Vagina (tissue), 2 donors: ENCODE data around the gene ACTA2. TPM values are rescaled to one million over a fixed set of nuclear protein-coding genes. Genes with fewer than 3 reads are reported as not detected.
A peak's percentile ranks its signal among the peaks of the same experiment; 100 is the strongest.

Experiments
- DNase-seq, 2 donors: peaks; one replicate each; pipeline ENCODE4 v3.0.0-alpha.2; 2017; ENCODE audit errors: extremely low spot score in 2 of 2
- H3K27ac ChIP-seq: fragments of 200-600 bp; sonication (generic); one replicate; pipeline ENCODE4 v1.5.1; 2019
- H3K27me3 ChIP-seq: fragments of 200-600 bp; sonication (generic); one replicate; pipeline ENCODE4 v1.5.1; 2019
- H3K36me3 ChIP-seq, 2 donors: fragments of 200-600 bp; sonication (generic); one replicate each; pipeline ENCODE4 v1.5.1; 2017 to 2019
- H3K4me1 ChIP-seq: fragments of 200-600 bp; sonication (generic); one replicate; pipeline ENCODE4 v1.5.1; 2019
- H3K4me3 ChIP-seq, 2 donors: fragments of 200-600 bp; sonication (generic); 1 replicate in 1 of 2; 2 replicates in 1 of 2; pipeline ENCODE4 v1.5.1; 2016 to 2019
- H3K9me3 ChIP-seq: fragments of 200-600 bp; sonication (generic); one replicate; pipeline ENCODE4 v1.5.1; 2019
- POLR2A ChIP-seq, 2 donors: fragments of 450-650 bp; IDR thresholded peaks; one replicate each; pipeline ENCODE4 v1.6.1; 2017; ENCODE audit warnings: antibody characterized with exemption in 2 of 2, mild to moderate bottlenecking in 2 of 2, moderate library complexity in 2 of 2
- POLR2AphosphoS5 ChIP-seq, 2 donors: sonication (generic); formaldehyde crosslinking; IDR thresholded peaks; one replicate each; pipeline ENCODE4 v1.9.0; 2017; ENCODE audit warnings: antibody characterized with exemption in 2 of 2, mild to moderate bottlenecking in 2 of 2, low read depth in 1 of 2; ENCODE audit not compliant: insufficient read depth in 1 of 2
- intact Hi-C: fragments of 100-400 bp; cut with DNase I; formaldehyde crosslinking; loops from one replicate; pipeline ENCODE4 v1.15.1; 2023
- total RNA-seq: library from RNA; depleted of rRNA; stranded (reverse); fragments of >200 nt; gene quantifications from one replicate; pipeline ENCODE4 v1.2.3, GENCODE V29; 2016
- TF ChIP-seq, protein P1 (sequence below), 3 experiments: fragments of 450-650 bp in 2 of 3; fragments of 200-600 bp in 1 of 3; sonication (generic) in 1 of 3; IDR thresholded peaks; one replicate each; pipeline ENCODE4 v1.5.1; 2017 to 2019; ENCODE audit warnings: antibody characterized with exemption in 3 of 3, mild to moderate bottlenecking in 2 of 3, moderate library complexity in 2 of 3

ACTA2 gene
- total RNA-seq, 1 donor from 2014 or later, result 1,162 TPM

DNA sequence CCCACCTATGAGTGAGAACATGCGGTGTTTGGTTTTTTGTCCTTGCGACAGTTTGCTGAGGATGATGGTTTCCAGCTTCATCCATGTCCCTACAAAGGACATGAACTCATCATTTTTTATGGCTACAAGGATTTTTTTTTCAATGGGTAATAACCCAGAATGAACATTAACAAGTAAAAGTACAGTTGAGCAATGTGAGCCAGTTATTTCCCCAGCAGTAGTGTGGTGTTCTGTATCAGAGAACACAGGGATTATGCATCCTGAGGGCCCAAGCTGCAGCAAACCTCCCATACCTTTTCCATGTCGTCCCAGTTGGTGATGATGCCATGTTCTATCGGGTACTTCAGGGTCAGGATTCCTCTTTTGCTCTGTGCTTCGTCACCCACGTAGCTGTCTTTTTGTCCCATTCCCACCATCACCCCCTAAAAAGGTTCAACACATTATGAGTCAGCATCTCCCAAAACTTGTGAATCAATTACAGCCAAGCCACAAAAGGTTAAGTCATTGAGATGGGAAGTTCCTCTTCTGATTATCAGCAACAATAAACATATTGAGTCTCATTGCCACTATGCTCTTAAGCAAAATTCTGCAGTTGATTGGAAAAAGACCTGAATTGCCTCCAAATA, 5.5 kb downstream of the ACTA2 start:
- intact Hi-C loops, result no loop called here
- no peak for DNase-seq
- no peaks in the 10 kb centered on the region for H3K9me3 ChIP-seq
- no peak overlapping the region for H3K27ac ChIP-seq
- peaks cover under 1 to 14% of the 10 kb centered on the region in 2 donors for H3K36me3 ChIP-seq
- TF ChIP-seq, protein P1, sequence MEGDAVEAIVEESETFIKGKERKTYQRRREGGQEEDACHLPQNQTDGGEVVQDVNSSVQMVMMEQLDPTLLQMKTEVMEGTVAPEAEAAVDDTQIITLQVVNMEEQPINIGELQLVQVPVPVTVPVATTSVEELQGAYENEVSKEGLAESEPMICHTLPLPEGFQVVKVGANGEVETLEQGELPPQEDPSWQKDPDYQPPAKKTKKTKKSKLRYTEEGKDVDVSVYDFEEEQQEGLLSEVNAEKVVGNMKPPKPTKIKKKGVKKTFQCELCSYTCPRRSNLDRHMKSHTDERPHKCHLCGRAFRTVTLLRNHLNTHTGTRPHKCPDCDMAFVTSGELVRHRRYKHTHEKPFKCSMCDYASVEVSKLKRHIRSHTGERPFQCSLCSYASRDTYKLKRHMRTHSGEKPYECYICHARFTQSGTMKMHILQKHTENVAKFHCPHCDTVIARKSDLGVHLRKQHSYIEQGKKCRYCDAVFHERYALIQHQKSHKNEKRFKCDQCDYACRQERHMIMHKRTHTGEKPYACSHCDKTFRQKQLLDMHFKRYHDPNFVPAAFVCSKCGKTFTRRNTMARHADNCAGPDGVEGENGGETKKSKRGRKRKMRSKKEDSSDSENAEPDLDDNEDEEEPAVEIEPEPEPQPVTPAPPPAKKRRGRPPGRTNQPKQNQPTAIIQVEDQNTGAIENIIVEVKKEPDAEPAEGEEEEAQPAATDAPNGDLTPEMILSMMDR (IDR thresholded peaks at IDR 0.05), result no peak
- TF ChIP-seq POLR2AphosphoS5 (IDR thresholded peaks at IDR 0.05; ENCODE audit: insufficient read depth in 1 of 2, low read depth in 1 of 2) (no peak), POLR2A (IDR thresholded peaks at IDR 0.05) (no peak)
- H3K4me3 ChIP-seq, result peak overlapping the region; percentile 38 to 42
- peaks cover 16% of the 10 kb centered on the region for H3K4me1 ChIP-seq
- no peaks in the 10 kb centered on the region for H3K27me3 ChIP-seq

DNA sequence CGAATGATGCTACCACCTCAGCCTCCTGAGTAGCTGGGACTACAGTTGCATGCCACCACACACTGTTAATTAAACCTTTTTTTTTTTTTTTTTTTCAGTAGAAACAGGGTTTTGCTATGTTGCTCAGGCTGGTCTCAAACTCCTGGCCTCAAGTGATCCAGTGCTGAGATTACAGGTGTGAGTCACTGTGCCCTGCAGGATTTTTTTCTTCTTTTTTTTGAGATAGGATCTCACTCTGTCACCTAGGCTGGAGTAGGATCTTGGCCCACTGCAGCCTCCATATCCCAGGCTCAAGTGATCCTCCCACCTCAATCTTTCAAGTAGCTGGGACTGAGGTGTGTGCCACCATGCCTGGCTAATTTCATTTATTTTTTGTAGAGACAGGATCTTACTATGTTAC, 6.4 kb downstream of the ACTA2 start:
- Histone ChIP-seq H3K4me3 (peak overlapping the region in 1 of 2 donors; percentile 7), H3K4me1 (peaks cover 11% of the 10 kb centered on the region)

DNA sequence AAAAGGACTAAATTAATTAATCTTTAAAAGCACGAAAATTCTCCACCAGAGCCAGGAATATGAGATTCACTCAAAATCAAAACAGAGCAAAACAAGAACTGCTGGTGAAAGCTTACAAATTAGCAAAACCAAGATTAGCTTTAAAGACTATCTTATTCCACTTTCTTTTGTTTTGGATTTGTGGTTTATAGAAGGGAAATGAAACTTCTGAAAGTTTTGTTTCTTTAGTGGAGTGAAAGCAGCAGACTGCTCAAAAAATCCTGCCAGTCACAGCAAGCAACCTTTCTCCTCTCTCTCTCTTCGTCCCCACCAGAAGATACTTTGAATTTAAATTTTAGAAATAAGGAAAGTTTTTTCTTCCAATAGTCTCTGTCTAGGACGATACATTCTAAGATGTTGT, 7.8 kb downstream of the ACTA2 start:
- peaks cover 6 to 29% of the 10 kb centered on the region in 2 donors for H3K36me3 ChIP-seq
- H3K27ac ChIP-seq, result no peak overlapping the region

More for the DNA sequence above, 6.4 kb downstream of the ACTA2 start:
- no peak overlapping the region for H3K27ac ChIP-seq
- intact Hi-C loops, result no loop called here
- TF ChIP-seq POLR2AphosphoS5 (IDR thresholded peaks at IDR 0.05; ENCODE audit: insufficient read depth in 1 of 2, low read depth in 1 of 2), result no peak
- no peak for TF ChIP-seq POLR2A (IDR thresholded peaks at IDR 0.05)
- TF ChIP-seq, protein P1 (IDR thresholded peaks at IDR 0.05), result no peak
- H3K27me3 ChIP-seq, result no peaks in the 10 kb centered on the region
- H3K36me3 ChIP-seq, result peaks cover 0 to 17% of the 10 kb centered on the region in 2 donors
- H3K9me3 ChIP-seq, result no peaks in the 10 kb centered on the region
- DNase-seq, result no peak

DNA sequence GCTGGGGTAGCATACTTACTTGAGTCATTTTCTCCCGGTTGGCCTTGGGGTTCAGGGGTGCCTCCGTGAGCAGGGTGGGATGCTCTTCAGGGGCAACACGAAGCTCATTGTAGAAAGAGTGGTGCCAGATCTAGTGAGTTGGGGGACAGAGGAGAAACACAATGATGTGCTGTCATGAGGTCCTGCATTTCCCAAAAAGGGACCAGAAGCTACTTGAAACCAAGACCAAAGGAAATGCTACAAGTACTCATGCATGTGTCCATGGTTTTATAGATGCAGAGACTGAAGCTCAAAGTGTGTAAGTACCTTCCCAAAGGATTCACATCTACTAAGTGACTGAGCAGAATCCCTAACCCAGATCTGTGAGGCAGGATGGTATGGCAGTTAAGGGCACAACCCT, 8.8 kb downstream of the ACTA2 start:
- Histone ChIP-seq H3K4me3 (no peak overlapping the region), H3K27me3 (no peaks in the 10 kb centered on the region), H3K27ac (no peak overlapping the region), H3K9me3 (no peaks in the 10 kb centered on the region), H3K4me1 (no peaks in the 10 kb centered on the region), H3K36me3 (peaks cover 6 to 36% of the 10 kb centered on the region in 2 donors)
- no peak for DNase-seq
- intact Hi-C loops, result no loop called here
- TF ChIP-seq, protein P1 (IDR thresholded peaks at IDR 0.05), result no peak

More for the DNA sequence above, 7.8 kb downstream of the ACTA2 start:
- no peak for DNase-seq
- H3K4me1 ChIP-seq, result no peaks in the 10 kb centered on the region
- intact Hi-C loops, result no loop called here
- TF ChIP-seq, protein P1 (IDR thresholded peaks at IDR 0.05), result no peak
- TF ChIP-seq POLR2AphosphoS5 (IDR thresholded peaks at IDR 0.05; ENCODE audit: insufficient read depth in 1 of 2, low read depth in 1 of 2) (no peak), POLR2A (IDR thresholded peaks at IDR 0.05) (no peak)
- no peaks in the 10 kb centered on the region for H3K27me3 ChIP-seq
- no peaks in the 10 kb centered on the region for H3K9me3 ChIP-seq
- H3K4me3 ChIP-seq, result no peak overlapping the region

DNA sequence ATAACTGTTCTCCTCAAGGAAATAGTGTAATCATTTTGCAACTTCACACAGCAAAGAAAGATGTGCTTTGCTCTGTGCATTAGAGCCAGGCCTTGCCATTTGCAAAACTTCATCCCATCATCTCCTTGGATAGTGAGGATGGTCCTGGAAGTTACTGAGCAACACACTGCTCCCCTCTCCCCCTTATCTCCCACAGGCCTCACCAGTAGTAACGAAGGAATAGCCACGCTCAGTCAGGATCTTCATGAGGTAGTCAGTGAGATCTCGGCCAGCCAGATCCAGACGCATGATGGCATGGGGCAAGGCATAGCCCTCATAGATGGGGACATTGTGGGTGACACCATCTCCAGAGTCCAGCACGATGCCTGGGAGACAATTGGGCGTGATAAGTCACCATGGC, 11.5 kb downstream of the ACTA2 start:
- peaks cover 6 to 39% of the 10 kb centered on the region in 2 donors for H3K36me3 ChIP-seq
- intact Hi-C loops, result no loop called here

More for the DNA sequence above, 11.5 kb downstream of the ACTA2 start:
- Histone ChIP-seq H3K4me3 (no peak overlapping the region), H3K9me3 (no peaks in the 10 kb centered on the region), H3K27me3 (no peaks in the 10 kb centered on the region), H3K27ac (no peak overlapping the region), H3K4me1 (no peaks in the 10 kb centered on the region)
- TF ChIP-seq POLR2A (IDR thresholded peaks at IDR 0.05) (no peak), POLR2AphosphoS5 (IDR thresholded peaks at IDR 0.05; ENCODE audit: insufficient read depth in 1 of 2, low read depth in 1 of 2) (no peak)
- TF ChIP-seq, protein P1 (IDR thresholded peaks at IDR 0.05), result no peak
- no peak for DNase-seq
